Measurements from ENCODE around the gene DCBLD1.

GRCh38 chr6:117550618-117551242 lies 68.3 kb downstream of the DCBLD1 start:
- TF ChIP-seq ZNF335 (tag by site-specific recombination; conservative IDR thresholded peaks at IDR 0.05) (no peak), CTCF (tag by site-specific recombination; IDR thresholded peaks at IDR 0.05) (no peak), ZNF426 (tag by site-specific recombination; IDR thresholded peaks at IDR 0.05) (no peak), ZNF837 (tag by site-specific recombination; IDR thresholded peaks at IDR 0.05) (no peak), ZSCAN5A (tag by site-specific recombination; IDR thresholded peaks at IDR 0.05) (no peak), ZNF146 (tag by site-specific recombination; IDR thresholded peaks at IDR 0.05) (no peak), ZNF175 (tag by site-specific recombination; IDR thresholded peaks at IDR 0.05) (no peak), PRDM6 (tag by site-specific recombination; IDR thresholded peaks at IDR 0.05) (no peak), GLI4 (tag by site-specific recombination; IDR thresholded peaks at IDR 0.05) (no peak)
